H1 (cell line): Measurements from ENCODE around the gene NEK11.

Experiments used
- BRCA1 ChIP-seq: IDR thresholded peaks from 2 replicates; pipeline ENCODE4 v1.6.1; 2012; ENCODE audit warnings: low read depth, low read length, improper control_type of control experiment
- EGR1 ChIP-seq: IDR thresholded peaks from 2 replicates; pipeline ENCODE4 v1.6.1; 2011; ENCODE audit warnings: low read depth, low read length, borderline replicate concordance
- EP300 ChIP-seq, 2 experiments: IDR thresholded peaks; 1 replicate in 1 of 2; 2 replicates in 1 of 2; pipeline ENCODE4 v1.6.1; 2011 to 2012; ENCODE audit warnings: low read depth in 2 of 2, low read length in 2 of 2, mild to moderate bottlenecking in 2 of 2, borderline replicate concordance in 1 of 2, inconsistent platforms in 1 of 2, moderate library complexity in 1 of 2
- EZH2 ChIP-seq: fragments of 200-600 bp; sonication (generic); IDR thresholded peaks from 2 replicates; pipeline ENCODE4 v1.7.1; 2012; ENCODE audit warnings: low read depth, mild to moderate bottlenecking, moderate library complexity, low read length, inconsistent platforms; ENCODE audit not compliant: severe bottlenecking
- JUND ChIP-seq: IDR thresholded peaks from 2 replicates; pipeline ENCODE4 v1.6.1; 2011; ENCODE audit warnings: mild to moderate bottlenecking, improper control_type of control experiment, low read length
- MAFK ChIP-seq: IDR thresholded peaks from 2 replicates; pipeline ENCODE4 v1.6.1; 2012; ENCODE audit warnings: low read depth, mild to moderate bottlenecking, improper control_type of control experiment, low read length
- POLR2A ChIP-seq, 2 experiments: IDR thresholded peaks; 1 replicate in 1 of 2; 2 replicates in 1 of 2; pipeline ENCODE4 v1.6.1; 2011; ENCODE audit warnings: low read depth in 2 of 2, low read length in 2 of 2, mild to moderate bottlenecking in 2 of 2; ENCODE audit errors: control extremely low read depth in 1 of 2
- TBP ChIP-seq: IDR thresholded peaks from 2 replicates; pipeline ENCODE4 v1.6.1; 2011; ENCODE audit warnings: low read depth, low read length, improper control_type of control experiment
- TF ChIP-seq, protein P1 (sequence below), 3 experiments: IDR thresholded peaks; 1 replicate in 2 of 3; 2 replicates in 1 of 3; pipeline versions ENCODE4 v1.5.1 to v1.6.1; 2011; ENCODE audit warnings: low read length in 3 of 3, mild to moderate bottlenecking in 3 of 3, inconsistent platforms in 2 of 3, low read depth in 1 of 3, moderate library complexity in 1 of 3; ENCODE audit not compliant: insufficient read depth in 1 of 3; ENCODE audit errors: control extremely low read depth in 1 of 3

DNA sequence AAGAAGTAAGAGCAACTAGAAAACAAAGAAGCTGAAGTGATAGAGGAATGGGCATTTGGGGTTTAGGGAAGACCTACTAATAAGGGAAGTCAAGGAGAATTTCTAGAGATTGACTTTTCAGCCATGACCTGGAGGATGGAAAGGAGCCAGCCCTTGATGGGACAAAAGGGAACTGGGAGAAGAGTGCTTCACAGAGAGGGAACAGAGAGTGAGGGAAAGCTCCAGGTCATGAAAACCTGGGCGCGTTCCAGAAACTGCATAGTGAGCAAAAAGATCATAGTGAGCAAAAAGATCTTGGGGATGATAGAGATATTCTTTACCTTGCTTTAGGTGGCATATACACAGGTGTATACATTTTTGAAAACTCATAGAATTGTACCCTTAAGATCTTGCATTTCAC lies 211.8 kb downstream of the NEK11 start:
- no peak for TF ChIP-seq POLR2A (IDR thresholded peaks at IDR 0.05; ENCODE audit: control extremely low read depth in 1 of 2, low read depth in 2 of 2, low read length in 2 of 2)
- TF ChIP-seq JUND = no peak
- TF ChIP-seq BRCA1 = no peak
- no peak for TF ChIP-seq EP300 (IDR thresholded peaks at IDR 0.05; ENCODE audit: borderline replicate concordance in 1 of 2, low read depth in 2 of 2, low read length in 2 of 2)
- TF ChIP-seq, protein P1, sequence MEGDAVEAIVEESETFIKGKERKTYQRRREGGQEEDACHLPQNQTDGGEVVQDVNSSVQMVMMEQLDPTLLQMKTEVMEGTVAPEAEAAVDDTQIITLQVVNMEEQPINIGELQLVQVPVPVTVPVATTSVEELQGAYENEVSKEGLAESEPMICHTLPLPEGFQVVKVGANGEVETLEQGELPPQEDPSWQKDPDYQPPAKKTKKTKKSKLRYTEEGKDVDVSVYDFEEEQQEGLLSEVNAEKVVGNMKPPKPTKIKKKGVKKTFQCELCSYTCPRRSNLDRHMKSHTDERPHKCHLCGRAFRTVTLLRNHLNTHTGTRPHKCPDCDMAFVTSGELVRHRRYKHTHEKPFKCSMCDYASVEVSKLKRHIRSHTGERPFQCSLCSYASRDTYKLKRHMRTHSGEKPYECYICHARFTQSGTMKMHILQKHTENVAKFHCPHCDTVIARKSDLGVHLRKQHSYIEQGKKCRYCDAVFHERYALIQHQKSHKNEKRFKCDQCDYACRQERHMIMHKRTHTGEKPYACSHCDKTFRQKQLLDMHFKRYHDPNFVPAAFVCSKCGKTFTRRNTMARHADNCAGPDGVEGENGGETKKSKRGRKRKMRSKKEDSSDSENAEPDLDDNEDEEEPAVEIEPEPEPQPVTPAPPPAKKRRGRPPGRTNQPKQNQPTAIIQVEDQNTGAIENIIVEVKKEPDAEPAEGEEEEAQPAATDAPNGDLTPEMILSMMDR (IDR thresholded peaks at IDR 0.05; ENCODE audit: control extremely low read depth in 1 of 3, insufficient read depth in 1 of 3, low read depth in 1 of 3, low read length in 3 of 3) = no peak
- no peak for TF ChIP-seq EZH2
- TF ChIP-seq MAFK = no peak
- TF ChIP-seq EGR1 = no peak
- TF ChIP-seq TBP = no peak
